ENCODE data around the gene TRIO.

DNA sequence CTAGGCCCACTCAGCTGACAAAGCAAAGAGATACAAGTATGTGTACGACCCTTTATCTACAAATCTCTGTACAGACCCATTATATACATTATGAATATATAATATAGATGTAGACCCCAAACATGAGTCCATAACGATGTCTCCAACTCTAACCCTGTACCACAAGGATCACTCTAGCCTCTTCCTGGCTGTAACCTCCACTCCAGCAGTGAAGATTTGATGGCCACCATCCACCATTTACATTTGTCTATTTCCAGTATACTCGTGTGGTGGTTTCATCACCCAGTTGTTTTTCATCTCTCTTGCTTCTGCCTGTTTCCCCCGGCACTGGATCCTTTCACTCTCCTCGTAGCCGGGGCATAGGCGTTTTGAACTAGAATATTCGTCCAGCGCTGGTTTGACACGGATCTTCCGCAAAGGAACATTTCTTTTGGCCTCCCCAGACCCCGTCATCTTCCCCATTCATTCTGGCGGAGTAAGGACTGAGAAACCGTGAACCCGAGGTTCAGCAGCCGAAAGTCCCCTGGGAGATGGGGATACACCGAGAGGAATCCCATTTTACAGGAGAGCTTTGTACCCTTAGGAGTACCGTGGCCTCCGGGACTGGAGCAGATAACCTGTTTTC lies 828 bp upstream of the TRIO start:
- TF ChIP-seq ZFX (IDR thresholded peaks at IDR 0.05): no peak
- no peak for TF ChIP-seq SP1 (IDR thresholded peaks at IDR 0.05; ENCODE audit: low read depth)
- no peak for TF ChIP-seq YY1 (IDR thresholded peaks at IDR 0.05; ENCODE audit: extremely low read depth, insufficient replicate concordance, low read depth, low read length)
- TF ChIP-seq CTCF (IDR thresholded peaks at IDR 0.05 in 2 of 3, conservative IDR thresholded peaks at IDR 0.05 in 1 of 3; ENCODE audit: borderline replicate concordance in 1 of 3, insufficient read depth in 1 of 3, low read depth in 2 of 3, low read length in 2 of 3): no peak
- TF ChIP-seq EZH2phosphoT487 (IDR thresholded peaks at IDR 0.05; ENCODE audit: borderline replicate concordance): no peak
- TF ChIP-seq EZH2 (IDR thresholded peaks at IDR 0.05): no peak
- no peak for TF ChIP-seq TCF7L2 (IDR thresholded peaks at IDR 0.05; ENCODE audit: borderline replicate concordance, extremely low read depth, insufficient read depth, insufficient read length)
- TF ChIP-seq SIN3A (IDR thresholded peaks at IDR 0.05; ENCODE audit: low read depth): no peak
- no peak for TF ChIP-seq POLR2AphosphoS5 (IDR thresholded peaks at IDR 0.05; ENCODE audit: low read depth, low read length)
- TF ChIP-seq POLR2A (IDR thresholded peaks at IDR 0.05; ENCODE audit: borderline replicate concordance, extremely low read depth, insufficient read depth, insufficient read length): no peak

Measured in HCT116 (cell line).